Epithelial cell of esophagus (primary cell): ENCODE measurements around the gene TTLL1.

ENCODE experiments used
- DNase-seq: peaks from one replicate; pipeline ENCODE4 v3.0.0; 2010; ENCODE audit warnings: low read depth
- H3K4me3 ChIP-seq: 2 replicates; pipeline ENCODE4 v1.5.1; 2011; ENCODE audit warnings: mild to moderate bottlenecking, low read length, control low read depth
- TF ChIP-seq, protein P1 (sequence below): IDR thresholded peaks from 2 replicates; pipeline ENCODE4 v1.5.1; 2011; ENCODE audit warnings: low read depth, mild to moderate bottlenecking, low read length, control low read depth, inconsistent platforms; ENCODE audit not compliant: insufficient read depth; ENCODE audit errors: missing control alignments

The TTLL1 gene

GRCh38 chr22:43047605-43048004 lies 41.6 kb downstream of the TTLL1 start:
- DNase-seq, result no peak
- no peak overlapping the region for H3K4me3 ChIP-seq
- TF ChIP-seq, protein P1, sequence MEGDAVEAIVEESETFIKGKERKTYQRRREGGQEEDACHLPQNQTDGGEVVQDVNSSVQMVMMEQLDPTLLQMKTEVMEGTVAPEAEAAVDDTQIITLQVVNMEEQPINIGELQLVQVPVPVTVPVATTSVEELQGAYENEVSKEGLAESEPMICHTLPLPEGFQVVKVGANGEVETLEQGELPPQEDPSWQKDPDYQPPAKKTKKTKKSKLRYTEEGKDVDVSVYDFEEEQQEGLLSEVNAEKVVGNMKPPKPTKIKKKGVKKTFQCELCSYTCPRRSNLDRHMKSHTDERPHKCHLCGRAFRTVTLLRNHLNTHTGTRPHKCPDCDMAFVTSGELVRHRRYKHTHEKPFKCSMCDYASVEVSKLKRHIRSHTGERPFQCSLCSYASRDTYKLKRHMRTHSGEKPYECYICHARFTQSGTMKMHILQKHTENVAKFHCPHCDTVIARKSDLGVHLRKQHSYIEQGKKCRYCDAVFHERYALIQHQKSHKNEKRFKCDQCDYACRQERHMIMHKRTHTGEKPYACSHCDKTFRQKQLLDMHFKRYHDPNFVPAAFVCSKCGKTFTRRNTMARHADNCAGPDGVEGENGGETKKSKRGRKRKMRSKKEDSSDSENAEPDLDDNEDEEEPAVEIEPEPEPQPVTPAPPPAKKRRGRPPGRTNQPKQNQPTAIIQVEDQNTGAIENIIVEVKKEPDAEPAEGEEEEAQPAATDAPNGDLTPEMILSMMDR, result no peak

DNA sequence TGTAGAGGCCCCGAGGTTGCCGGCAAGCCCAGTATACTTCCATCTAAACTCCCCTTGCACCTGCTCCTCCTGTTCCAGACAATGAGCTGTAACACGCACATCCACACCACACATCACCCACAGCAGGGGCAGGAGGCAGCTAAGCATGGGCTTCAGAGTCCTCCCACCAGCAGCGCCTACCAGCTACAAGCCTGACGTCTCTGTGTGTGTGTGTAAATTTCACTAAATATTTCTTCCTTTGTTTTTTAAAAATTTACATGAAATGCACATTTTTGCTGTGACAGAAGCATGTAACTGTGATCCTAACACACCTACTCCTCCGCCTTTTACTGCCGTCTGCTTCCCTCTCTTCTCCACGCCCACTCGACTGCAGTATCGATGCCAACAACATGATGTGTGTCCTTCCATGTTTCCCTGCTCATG lies 44.9 kb downstream of the TTLL1 start:
- H3K4me3 ChIP-seq, result no peak overlapping the region
- DNase-seq, result no peak
- TF ChIP-seq, protein P1, result no peak

DNA sequence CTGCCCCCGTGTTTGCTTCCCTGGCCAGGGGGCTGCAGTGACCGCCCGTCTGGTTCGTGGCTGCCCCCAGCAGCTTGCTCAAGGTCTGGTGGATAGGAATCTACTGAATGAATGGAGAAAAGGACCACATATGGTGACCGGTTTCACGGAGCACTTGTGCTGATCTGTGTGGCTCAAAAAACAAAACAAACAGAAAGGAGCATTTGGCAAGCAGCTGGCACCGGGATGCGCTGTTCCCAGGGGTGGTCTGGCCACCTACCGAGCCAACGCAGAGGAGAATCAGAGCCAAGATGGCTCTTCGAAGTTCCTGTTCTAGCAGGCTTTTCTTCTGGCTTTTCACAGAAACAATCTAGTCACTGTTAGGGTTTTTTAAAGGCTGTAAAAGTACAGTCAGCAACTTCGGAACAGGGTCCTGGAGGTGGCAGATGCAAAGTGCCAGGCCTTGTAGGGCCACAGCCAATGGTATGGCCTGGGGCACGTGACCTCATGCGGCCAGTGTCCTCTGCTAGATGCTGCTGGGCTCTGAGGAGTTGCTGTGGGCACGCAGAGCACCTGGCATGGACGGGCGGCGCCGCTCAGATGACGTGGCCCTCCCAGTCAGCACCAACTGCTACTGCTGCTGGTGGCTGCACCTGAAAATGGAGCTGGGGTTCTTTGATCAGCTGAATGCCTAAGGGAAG lies 47.0 kb downstream of the TTLL1 start:
- TF ChIP-seq, protein P1, result no peak

GRCh38 chr22:43039800-43040199 lies 49.4 kb downstream of the TTLL1 start:
- no peak for DNase-seq
- TF ChIP-seq, protein P1, result no peak
- H3K4me3 ChIP-seq, result no peak overlapping the region

More for the DNA sequence above, 47.0 kb downstream of the TTLL1 start:
- DNase-seq, result peak; percentile 37
- no peak overlapping the region for H3K4me3 ChIP-seq

DNA sequence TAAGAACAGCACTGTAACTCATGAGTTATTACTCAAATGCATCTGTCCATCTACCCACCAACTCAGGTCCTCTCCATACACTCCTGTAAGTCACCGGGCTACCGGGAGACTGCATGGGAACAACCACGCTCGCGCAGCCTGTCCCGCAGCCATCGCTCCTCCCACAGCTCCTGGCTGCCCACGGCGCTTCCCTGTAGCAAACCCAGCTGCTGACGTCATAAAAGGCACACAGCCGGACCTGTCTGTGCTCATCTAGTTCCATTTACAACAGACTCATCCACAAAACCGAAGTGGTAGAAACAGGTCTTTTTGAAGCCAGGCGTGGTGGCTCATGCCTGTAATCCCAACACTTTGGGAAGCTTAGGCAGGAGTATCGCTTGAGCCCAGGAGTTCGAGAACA lies 50.9 kb downstream of the TTLL1 start:
- peak; percentile 12 for DNase-seq

GRCh38 chr22:43036282-43036829 lies 52.8 kb downstream of the TTLL1 start:
- no peak overlapping the region for H3K4me3 ChIP-seq
- DNase-seq, result no peak
- TF ChIP-seq, protein P1, result no peak

More for the DNA sequence above, 50.9 kb downstream of the TTLL1 start:
- H3K4me3 ChIP-seq, result no peak overlapping the region
- TF ChIP-seq, protein P1, result no peak

DNA sequence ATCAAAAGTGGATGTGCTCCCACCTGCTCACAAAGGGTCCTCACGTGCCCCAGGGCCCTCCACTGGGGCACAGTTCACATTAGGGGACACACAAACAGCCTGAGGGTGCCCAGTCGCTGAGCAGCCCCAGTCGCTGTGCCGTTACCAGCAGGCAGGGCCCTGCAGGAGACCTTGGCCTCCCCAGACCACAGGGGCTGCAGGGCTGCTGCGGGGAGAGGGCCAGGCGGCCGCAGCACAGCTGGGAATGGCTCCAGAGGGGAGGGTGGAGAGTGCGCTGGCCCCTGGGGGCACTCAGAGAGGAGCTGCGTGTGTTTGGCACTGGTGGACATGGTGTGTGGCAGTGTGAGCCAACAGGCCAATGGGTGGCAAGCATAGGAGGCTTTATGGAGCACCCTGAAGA lies 53.9 kb downstream of the TTLL1 start:
- TF ChIP-seq, protein P1, result no peak
- DNase-seq, result no peak
- H3K4me3 ChIP-seq, result no peak overlapping the region
